HEK293 (cell line): ENCODE results near the gene C1QL4.

Source experiments
- EGR2 ChIP-seq: fragments of 450-650 bp; formaldehyde crosslinking; IDR thresholded peaks from 2 replicates; pipeline ENCODE4 v1.5.1; 2016; ENCODE audit warnings: low read depth, missing biosample characterization, missing genetic modification characterization
- GLI4 ChIP-seq: fragments of 450-650 bp; formaldehyde crosslinking; IDR thresholded peaks from 2 replicates; pipeline ENCODE4 v1.5.1; 2016; ENCODE audit warnings: missing biosample characterization, missing genetic modification characterization
- GLIS2 ChIP-seq: fragments of 450-650 bp; formaldehyde crosslinking; IDR thresholded peaks from 2 replicates; pipeline ENCODE4 v1.5.1; 2016; ENCODE audit warnings: missing biosample characterization, missing genetic modification characterization
- KLF10 ChIP-seq: fragments of 450-650 bp; IDR thresholded peaks from 2 replicates; pipeline ENCODE4 v1.5.1; 2018; ENCODE audit warnings: missing biosample characterization, mild to moderate bottlenecking, missing genetic modification characterization
- KLF16 ChIP-seq: fragments of 450-650 bp; formaldehyde crosslinking; IDR thresholded peaks from 2 replicates; pipeline ENCODE4 v1.5.1; 2017; ENCODE audit warnings: missing biosample characterization, missing genetic modification characterization
- KLF7 ChIP-seq: fragments of 450-650 bp; formaldehyde crosslinking; IDR thresholded peaks from 2 replicates; pipeline ENCODE4 v1.5.1; 2016; ENCODE audit warnings: missing biosample characterization, missing genetic modification characterization, borderline replicate concordance
- KLF8 ChIP-seq: fragments of 450-650 bp; formaldehyde crosslinking; IDR thresholded peaks from 2 replicates; pipeline ENCODE4 v1.5.1; 2016; ENCODE audit warnings: missing biosample characterization, missing genetic modification characterization
- SP7 ChIP-seq: fragments of 450-650 bp; formaldehyde crosslinking; IDR thresholded peaks from 2 replicates; pipeline ENCODE4 v1.5.1; 2016; ENCODE audit warnings: missing biosample characterization, missing genetic modification characterization
- ZBTB7A ChIP-seq: fragments of 450-650 bp; formaldehyde crosslinking; IDR thresholded peaks from 2 replicates; pipeline ENCODE4 v1.5.1; 2016; ENCODE audit warnings: low read depth, missing biosample characterization, missing genetic modification characterization
- ZEB2 ChIP-seq: fragments of 450-650 bp; formaldehyde crosslinking; IDR thresholded peaks from 2 replicates; pipeline ENCODE4 v1.5.1; 2016; ENCODE audit warnings: missing biosample characterization, missing genetic modification characterization
- ZFP3 ChIP-seq: fragments of 450-650 bp; formaldehyde crosslinking; IDR thresholded peaks from 2 replicates; pipeline ENCODE4 v1.5.1; 2016; ENCODE audit warnings: low read depth, missing biosample characterization, missing genetic modification characterization
- ZFP37 ChIP-seq: fragments of 450-650 bp; formaldehyde crosslinking; IDR thresholded peaks from 2 replicates; pipeline ENCODE4 v1.5.1; 2016; ENCODE audit warnings: missing biosample characterization, missing genetic modification characterization
- ZFP69B ChIP-seq: fragments of 450-650 bp; formaldehyde crosslinking; IDR thresholded peaks from 2 replicates; pipeline ENCODE4 v1.5.1; 2016; ENCODE audit warnings: missing biosample characterization, missing genetic modification characterization
- ZNF121 ChIP-seq: fragments of 450-650 bp; formaldehyde crosslinking; IDR thresholded peaks from 2 replicates; pipeline ENCODE4 v1.5.1; 2016; ENCODE audit warnings: missing biosample characterization, missing genetic modification characterization
- ZNF341 ChIP-seq: fragments of 450-650 bp; formaldehyde crosslinking; IDR thresholded peaks from 2 replicates; pipeline ENCODE4; 2016; ENCODE audit warnings: low read depth, missing biosample characterization, missing genetic modification characterization
- ZNF501 ChIP-seq: fragments of 450-650 bp; formaldehyde crosslinking; IDR thresholded peaks from 2 replicates; pipeline ENCODE4 v1.5.1; 2016; ENCODE audit warnings: missing biosample characterization, missing genetic modification characterization
- ZNF561 ChIP-seq: fragments of 450-650 bp; IDR thresholded peaks from 2 replicates; pipeline ENCODE4 v1.5.1; 2018; ENCODE audit warnings: missing biosample characterization, missing genetic modification characterization, borderline replicate concordance
- ZNF600 ChIP-seq: fragments of 450-650 bp; formaldehyde crosslinking; IDR thresholded peaks from 2 replicates; pipeline ENCODE4 v1.5.1; 2016; ENCODE audit warnings: missing biosample characterization, missing genetic modification characterization
- ZNF654 ChIP-seq: fragments of 450-650 bp; formaldehyde crosslinking; IDR thresholded peaks from 2 replicates; pipeline ENCODE4 v1.5.1; 2016; ENCODE audit warnings: low read depth, missing biosample characterization, missing genetic modification characterization
- ZNF76 ChIP-seq: fragments of 450-650 bp; formaldehyde crosslinking; IDR thresholded peaks from 2 replicates; pipeline ENCODE4; 2016; ENCODE audit warnings: low read depth, missing biosample characterization, missing genetic modification characterization, borderline replicate concordance
- ZSCAN30 ChIP-seq: fragments of 450-650 bp; IDR thresholded peaks from 2 replicates; pipeline ENCODE4 v1.5.1; 2018; ENCODE audit warnings: missing biosample characterization, mild to moderate bottlenecking, missing genetic modification characterization, moderate library complexity
- ZXDB ChIP-seq: fragments of 450-650 bp; formaldehyde crosslinking; IDR thresholded peaks from 2 replicates; pipeline ENCODE4 v1.5.1; 2016; ENCODE audit warnings: missing biosample characterization, missing genetic modification characterization
- TF ChIP-seq, protein P1 (sequence below): fragments of 450-650 bp; formaldehyde crosslinking; IDR thresholded peaks from 2 replicates; pipeline ENCODE4 v1.5.1; 2016; ENCODE audit warnings: missing biosample characterization, missing genetic modification characterization
- TF ChIP-seq, protein P2 (sequence below): fragments of 450-650 bp; formaldehyde crosslinking; IDR thresholded peaks from 2 replicates; pipeline ENCODE4 v1.5.1; 2016; ENCODE audit warnings: missing biosample characterization, missing genetic modification characterization
- TF ChIP-seq, protein P3 (sequence below): fragments of 450-650 bp; formaldehyde crosslinking; IDR thresholded peaks from 2 replicates; pipeline ENCODE4 v1.5.1; 2016; ENCODE audit warnings: missing biosample characterization, missing genetic modification characterization
- TF ChIP-seq, protein P4 (sequence below): fragments of 450-650 bp; formaldehyde crosslinking; IDR thresholded peaks from 2 replicates; pipeline ENCODE4 v1.5.1; 2017; ENCODE audit warnings: missing biosample characterization, missing genetic modification characterization
- TF ChIP-seq, protein P5 (sequence below): fragments of 450-650 bp; formaldehyde crosslinking; IDR thresholded peaks from 2 replicates; pipeline ENCODE4 v1.5.1; 2016; ENCODE audit warnings: missing biosample characterization, missing genetic modification characterization
- TF ChIP-seq, protein P6 (sequence below): fragments of 450-650 bp; formaldehyde crosslinking; IDR thresholded peaks from 2 replicates; pipeline ENCODE4 v1.5.1; 2016; ENCODE audit warnings: missing biosample characterization, missing genetic modification characterization

The C1QL4 gene

DNA sequence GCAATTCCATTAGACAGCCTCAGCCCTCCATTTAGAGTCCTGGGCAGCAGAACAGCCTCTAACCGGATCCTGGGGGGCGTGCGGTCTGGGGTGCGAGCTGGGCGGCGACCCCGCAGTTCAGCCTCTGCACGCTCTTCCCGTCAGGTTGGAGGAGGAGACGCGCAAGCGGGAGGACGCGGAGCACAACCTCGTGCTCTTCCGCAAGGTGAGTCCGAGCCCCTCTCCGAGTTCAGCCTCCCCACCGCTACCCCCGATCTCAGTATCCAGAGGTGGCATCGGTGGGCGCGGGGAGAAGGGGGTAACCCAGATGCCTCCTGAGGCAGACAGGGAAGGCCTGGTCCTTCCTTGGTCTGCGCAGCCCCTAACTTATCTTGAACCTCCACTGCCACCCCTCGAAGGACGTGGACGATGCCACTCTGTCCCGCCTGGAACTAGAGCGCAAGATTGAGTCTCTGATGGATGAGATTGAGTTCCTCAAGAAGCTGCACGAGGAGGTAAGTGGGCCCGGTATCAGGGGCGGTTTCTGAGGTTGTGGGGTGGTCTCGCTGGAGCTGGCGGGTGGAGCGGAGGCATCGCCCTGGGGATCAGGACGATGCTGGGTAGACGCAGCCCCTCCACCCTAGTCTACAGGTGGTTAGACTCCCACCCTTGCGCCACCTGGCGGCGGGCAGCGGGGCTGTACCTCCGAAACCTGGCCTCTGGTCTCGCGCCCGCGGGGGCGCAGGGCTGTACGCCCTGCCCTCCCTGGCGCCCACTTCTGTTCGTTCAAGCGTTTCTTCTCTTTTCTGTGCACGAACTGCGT lies 40.8 kb downstream of the C1QL4 start (continued):
- TF ChIP-seq EGR2 (tag by site-specific recombination) (peak; percentile 77), GLI4 (0 out of 2 replicates have a peak, but pooled peaks have one; percentile 2), ZSCAN30 (tag by site-specific recombination) (peak; percentile 77), KLF8 (tag by site-specific recombination) (peak; percentile 100), ZNF501 (tag by site-specific recombination) (no peak; the same call in 1 of the 2 replicates), SP7 (tag by site-specific recombination) (peak; percentile 21; the same call in 1 of the 2 replicates), ZXDB (tag by site-specific recombination) (peak; percentile 27; the same call in 1 of the 2 replicates), ZEB2 (no peak), KLF10 (tag by site-specific recombination) (no peak), GLIS2 (tag by site-specific recombination) (peak; percentile 83), ZNF76 (tag by site-specific recombination) (peak; percentile 43; the same call in 1 of the 2 replicates), ZBTB7A (tag by site-specific recombination) (peak; percentile 33; the same call in 1 of the 2 replicates), KLF16 (tag by site-specific recombination) (peak; percentile 64), ZFP37 (tag by site-specific recombination) (no peak), ZNF600 (no peak), ZFP3 (tag by site-specific recombination) (no peak), KLF7 (tag by site-specific recombination) (peak; percentile 100), ZNF561 (peak; percentile 91), ZFP69B (tag by site-specific recombination) (peak; percentile 38; the same call in 1 of the 2 replicates), ZNF121 (peak; percentile 89), ZNF654 (tag by site-specific recombination) (peak; percentile 22; the same call in 1 of the 2 replicates), ZNF341 (peak; percentile 32; the same call in 1 of the 2 replicates)
- TF ChIP-seq, protein P1, sequence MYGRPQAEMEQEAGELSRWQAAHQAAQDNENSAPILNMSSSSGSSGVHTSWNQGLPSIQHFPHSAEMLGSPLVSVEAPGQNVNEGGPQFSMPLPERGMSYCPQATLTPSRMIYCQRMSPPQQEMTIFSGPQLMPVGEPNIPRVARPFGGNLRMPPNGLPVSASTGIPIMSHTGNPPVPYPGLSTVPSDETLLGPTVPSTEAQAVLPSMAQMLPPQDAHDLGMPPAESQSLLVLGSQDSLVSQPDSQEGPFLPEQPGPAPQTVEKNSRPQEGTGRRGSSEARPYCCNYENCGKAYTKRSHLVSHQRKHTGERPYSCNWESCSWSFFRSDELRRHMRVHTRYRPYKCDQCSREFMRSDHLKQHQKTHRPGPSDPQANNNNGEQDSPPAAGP (tag by site-specific recombination) = 0 out of 2 replicates have a peak, but pooled peaks have one; percentile 21
- TF ChIP-seq, protein P2, sequence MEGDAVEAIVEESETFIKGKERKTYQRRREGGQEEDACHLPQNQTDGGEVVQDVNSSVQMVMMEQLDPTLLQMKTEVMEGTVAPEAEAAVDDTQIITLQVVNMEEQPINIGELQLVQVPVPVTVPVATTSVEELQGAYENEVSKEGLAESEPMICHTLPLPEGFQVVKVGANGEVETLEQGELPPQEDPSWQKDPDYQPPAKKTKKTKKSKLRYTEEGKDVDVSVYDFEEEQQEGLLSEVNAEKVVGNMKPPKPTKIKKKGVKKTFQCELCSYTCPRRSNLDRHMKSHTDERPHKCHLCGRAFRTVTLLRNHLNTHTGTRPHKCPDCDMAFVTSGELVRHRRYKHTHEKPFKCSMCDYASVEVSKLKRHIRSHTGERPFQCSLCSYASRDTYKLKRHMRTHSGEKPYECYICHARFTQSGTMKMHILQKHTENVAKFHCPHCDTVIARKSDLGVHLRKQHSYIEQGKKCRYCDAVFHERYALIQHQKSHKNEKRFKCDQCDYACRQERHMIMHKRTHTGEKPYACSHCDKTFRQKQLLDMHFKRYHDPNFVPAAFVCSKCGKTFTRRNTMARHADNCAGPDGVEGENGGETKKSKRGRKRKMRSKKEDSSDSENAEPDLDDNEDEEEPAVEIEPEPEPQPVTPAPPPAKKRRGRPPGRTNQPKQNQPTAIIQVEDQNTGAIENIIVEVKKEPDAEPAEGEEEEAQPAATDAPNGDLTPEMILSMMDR (tag by site-specific recombination) = peak; percentile 98
- TF ChIP-seq, protein P3, sequence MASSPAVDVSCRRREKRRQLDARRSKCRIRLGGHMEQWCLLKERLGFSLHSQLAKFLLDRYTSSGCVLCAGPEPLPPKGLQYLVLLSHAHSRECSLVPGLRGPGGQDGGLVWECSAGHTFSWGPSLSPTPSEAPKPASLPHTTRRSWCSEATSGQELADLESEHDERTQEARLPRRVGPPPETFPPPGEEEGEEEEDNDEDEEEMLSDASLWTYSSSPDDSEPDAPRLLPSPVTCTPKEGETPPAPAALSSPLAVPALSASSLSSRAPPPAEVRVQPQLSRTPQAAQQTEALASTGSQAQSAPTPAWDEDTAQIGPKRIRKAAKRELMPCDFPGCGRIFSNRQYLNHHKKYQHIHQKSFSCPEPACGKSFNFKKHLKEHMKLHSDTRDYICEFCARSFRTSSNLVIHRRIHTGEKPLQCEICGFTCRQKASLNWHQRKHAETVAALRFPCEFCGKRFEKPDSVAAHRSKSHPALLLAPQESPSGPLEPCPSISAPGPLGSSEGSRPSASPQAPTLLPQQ (tag by site-specific recombination) = peak; percentile 65
- TF ChIP-seq, protein P4, sequence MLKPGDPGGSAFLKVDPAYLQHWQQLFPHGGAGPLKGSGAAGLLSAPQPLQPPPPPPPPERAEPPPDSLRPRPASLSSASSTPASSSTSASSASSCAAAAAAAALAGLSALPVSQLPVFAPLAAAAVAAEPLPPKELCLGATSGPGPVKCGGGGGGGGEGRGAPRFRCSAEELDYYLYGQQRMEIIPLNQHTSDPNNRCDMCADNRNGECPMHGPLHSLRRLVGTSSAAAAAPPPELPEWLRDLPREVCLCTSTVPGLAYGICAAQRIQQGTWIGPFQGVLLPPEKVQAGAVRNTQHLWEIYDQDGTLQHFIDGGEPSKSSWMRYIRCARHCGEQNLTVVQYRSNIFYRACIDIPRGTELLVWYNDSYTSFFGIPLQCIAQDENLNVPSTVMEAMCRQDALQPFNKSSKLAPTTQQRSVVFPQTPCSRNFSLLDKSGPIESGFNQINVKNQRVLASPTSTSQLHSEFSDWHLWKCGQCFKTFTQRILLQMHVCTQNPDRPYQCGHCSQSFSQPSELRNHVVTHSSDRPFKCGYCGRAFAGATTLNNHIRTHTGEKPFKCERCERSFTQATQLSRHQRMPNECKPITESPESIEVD (tag by site-specific recombination) = no peak
- TF ChIP-seq, protein P5, sequence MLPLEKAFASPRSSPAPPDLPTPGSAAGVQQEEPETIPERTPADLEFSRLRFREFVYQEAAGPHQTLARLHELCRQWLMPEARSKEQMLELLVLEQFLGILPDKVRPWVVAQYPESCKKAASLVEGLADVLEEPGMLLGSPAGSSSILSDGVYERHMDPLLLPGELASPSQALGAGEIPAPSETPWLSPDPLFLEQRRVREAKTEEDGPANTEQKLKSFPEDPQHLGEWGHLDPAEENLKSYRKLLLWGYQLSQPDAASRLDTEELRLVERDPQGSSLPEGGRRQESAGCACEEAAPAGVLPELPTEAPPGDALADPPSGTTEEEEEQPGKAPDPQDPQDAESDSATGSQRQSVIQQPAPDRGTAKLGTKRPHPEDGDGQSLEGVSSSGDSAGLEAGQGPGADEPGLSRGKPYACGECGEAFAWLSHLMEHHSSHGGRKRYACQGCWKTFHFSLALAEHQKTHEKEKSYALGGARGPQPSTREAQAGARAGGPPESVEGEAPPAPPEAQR (tag by site-specific recombination) = no peak
- TF ChIP-seq, protein P6, sequence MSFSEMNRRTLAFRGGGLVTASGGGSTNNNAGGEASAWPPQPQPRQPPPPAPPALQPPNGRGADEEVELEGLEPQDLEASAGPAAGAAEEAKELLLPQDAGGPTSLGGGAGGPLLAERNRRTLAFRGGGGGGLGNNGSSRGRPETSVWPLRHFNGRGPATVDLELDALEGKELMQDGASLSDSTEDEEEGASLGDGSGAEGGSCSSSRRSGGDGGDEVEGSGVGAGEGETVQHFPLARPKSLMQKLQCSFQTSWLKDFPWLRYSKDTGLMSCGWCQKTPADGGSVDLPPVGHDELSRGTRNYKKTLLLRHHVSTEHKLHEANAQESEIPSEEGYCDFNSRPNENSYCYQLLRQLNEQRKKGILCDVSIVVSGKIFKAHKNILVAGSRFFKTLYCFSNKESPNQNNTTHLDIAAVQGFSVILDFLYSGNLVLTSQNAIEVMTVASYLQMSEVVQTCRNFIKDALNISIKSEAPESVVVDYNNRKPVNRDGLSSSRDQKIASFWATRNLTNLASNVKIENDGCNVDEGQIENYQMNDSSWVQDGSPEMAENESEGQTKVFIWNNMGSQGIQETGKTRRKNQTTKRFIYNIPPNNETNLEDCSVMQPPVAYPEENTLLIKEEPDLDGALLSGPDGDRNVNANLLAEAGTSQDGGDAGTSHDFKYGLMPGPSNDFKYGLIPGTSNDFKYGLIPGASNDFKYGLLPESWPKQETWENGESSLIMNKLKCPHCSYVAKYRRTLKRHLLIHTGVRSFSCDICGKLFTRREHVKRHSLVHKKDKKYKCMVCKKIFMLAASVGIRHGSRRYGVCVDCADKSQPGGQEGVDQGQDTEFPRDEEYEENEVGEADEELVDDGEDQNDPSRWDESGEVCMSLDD (tag by site-specific recombination) = peak; percentile 79
